CD4-positive, alpha-beta T cell (primary cell): ENCODE data around the gene CTDSPL2. TPM values are rescaled to one million over a fixed set of nuclear protein-coding genes. Genes with fewer than 3 reads are reported as not detected.
A peak's percentile ranks its signal among the peaks of the same experiment; 100 is the strongest.

ENCODE experiments used
- ATAC-seq: fragments of 200-7000 bp; cut with Tn5 transposase; one replicate; pipeline ENCODE4 v1.10.0; 2022; ENCODE audit warnings: mild to moderate bottlenecking; ENCODE audit not compliant: poor library complexity
- CTCF ChIA-PET: fragments of 350-600 bp; sonication (Branson Sonifier 250); formaldehyde crosslinking; loops from one replicate; lab custom pipeline; 2021; ENCODE audit warnings: antibody characterized with exemption, inconsistent platforms; lab: Charles Lee
- POLR2A ChIA-PET: fragments of 350-600 bp; sonication (Branson Sonifier 250); formaldehyde crosslinking; loops from one replicate; lab custom pipeline; 2021; ENCODE audit warnings: antibody characterized with exemption, inconsistent platforms; lab: Charles Lee
- DNase-seq, 14 experiments: peaks; one replicate each; pipeline ENCODE4 v3.0.0-alpha.2; 2013 to 2020; ENCODE audit warnings: mixed read lengths in 2 of 14
- H3K27ac ChIP-seq, 2 donors: one replicate each; pipeline versions ENCODE4 v1.5.1 to v1.7.0; 2013; ENCODE audit warnings: low read length in 2 of 2, low read depth in 1 of 2, mild to moderate bottlenecking in 1 of 2
- H3K27me3 ChIP-seq, 2 experiments: 1 replicate in 1 of 2; 2 replicates in 1 of 2; pipeline versions ENCODE4 v1.6.1 to v1.7.0; 2013; ENCODE audit warnings: low read length in 2 of 2, control low read depth in 1 of 2, mild to moderate bottlenecking in 1 of 2, moderate library complexity in 1 of 2; ENCODE audit not compliant: insufficient read depth in 2 of 2, control insufficient read depth in 1 of 2
- H3K36me3 ChIP-seq: one replicate; pipeline ENCODE4 v1.6.1; 2013; ENCODE audit warnings: low read length, control low read depth; ENCODE audit not compliant: insufficient read depth
- H3K4me1 ChIP-seq: one replicate; pipeline ENCODE4 v1.6.1; 2013; ENCODE audit warnings: low read length, control low read depth; ENCODE audit not compliant: insufficient read depth
- H3K4me3 ChIP-seq: one replicate; pipeline ENCODE4 v1.5.1; 2013; ENCODE audit warnings: mild to moderate bottlenecking, low read length, moderate library complexity
- H3K9me3 ChIP-seq, 2 experiments: 1 replicate in 1 of 2; 2 replicates in 1 of 2; pipeline versions ENCODE4 v1.6.1 to v1.7.0; 2013; ENCODE audit warnings: low read length in 2 of 2, mild to moderate bottlenecking in 2 of 2, control low read depth in 1 of 2, moderate library complexity in 1 of 2; ENCODE audit not compliant: control insufficient read depth in 1 of 2, insufficient read depth in 1 of 2
- H3K27ac Mint-ChIP-seq: one replicate; pipeline ENCODE4 v1.8.0; 2020; ENCODE audit warnings: mixed read lengths
- H3K27me3 Mint-ChIP-seq: one replicate; pipeline ENCODE4 v1.8.0; 2021; ENCODE audit warnings: mixed read lengths
- H3K36me3 Mint-ChIP-seq: one replicate; pipeline ENCODE4 v1.8.0; 2021; ENCODE audit warnings: low read depth, mixed read lengths
- H3K4me1 Mint-ChIP-seq: one replicate; pipeline ENCODE4 v1.8.0; 2021; ENCODE audit warnings: low read depth, mixed read lengths
- H3K4me3 Mint-ChIP-seq: one replicate; pipeline ENCODE4 v1.8.0; 2020; ENCODE audit warnings: mild to moderate bottlenecking, mixed read lengths
- H3K9me3 Mint-ChIP-seq: one replicate; pipeline ENCODE4 v1.8.0; 2020; ENCODE audit warnings: mixed read lengths
- intact Hi-C, 2 experiments: fragments of 100-400 bp; cut with DNase I in 1 of 2; cut with micrococcal nuclease in 1 of 2; formaldehyde crosslinking; loops; one replicate each; pipeline versions ENCODE4 v1.15.1 to v1.9.0; 2023 to 2025; cut with DNase I, micrococcal nuclease
- total RNA-seq, 174 experiments: library from RNA in 2 of 174; stranded (reverse) in 2 of 174; gene quantifications; one replicate each; pipeline ENCODE4 v1.2.3 and lab custom pipeline; 2021 to 2026
- TF ChIP-seq, protein P1 (sequence below): fragments of 200-600 bp; IDR thresholded peaks from one replicate; pipeline ENCODE4 v1.8.0; 2022; ENCODE audit warnings: antibody characterized with exemption, mild to moderate bottlenecking

The CTDSPL2 gene
- total RNA-seq, 2 experiments from 2014 or later, result 106 to 113 TPM

DNA sequence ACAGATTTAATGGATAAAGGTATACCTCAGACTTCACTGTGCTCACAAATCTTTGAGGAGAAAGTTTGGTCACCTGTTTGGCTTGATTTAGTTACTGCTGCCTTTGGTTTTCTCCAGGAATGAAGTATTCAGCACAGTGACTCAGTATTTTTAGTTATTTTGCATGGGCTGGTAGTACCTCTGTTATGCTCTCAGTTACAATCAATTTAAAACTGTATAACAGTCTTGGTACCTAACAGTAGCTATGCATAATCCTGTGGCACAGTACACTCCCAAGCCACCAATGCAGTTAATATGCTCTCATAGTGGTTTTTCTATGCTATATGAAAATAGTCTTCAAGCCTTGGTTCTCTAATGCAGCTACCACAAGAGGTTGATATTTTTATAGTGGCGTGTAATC lies 97.6 kb downstream of the CTDSPL2 start:
- peaks cover 20% of the 10 kb centered on the region for H3K36me3 ChIP-seq
- H3K4me3 Mint-ChIP-seq, result no peak overlapping the region
- no peaks in the 10 kb centered on the region for H3K4me1 ChIP-seq
- DNase-seq (no peak), ATAC-seq (no peak)
- TF ChIP-seq, protein P1, sequence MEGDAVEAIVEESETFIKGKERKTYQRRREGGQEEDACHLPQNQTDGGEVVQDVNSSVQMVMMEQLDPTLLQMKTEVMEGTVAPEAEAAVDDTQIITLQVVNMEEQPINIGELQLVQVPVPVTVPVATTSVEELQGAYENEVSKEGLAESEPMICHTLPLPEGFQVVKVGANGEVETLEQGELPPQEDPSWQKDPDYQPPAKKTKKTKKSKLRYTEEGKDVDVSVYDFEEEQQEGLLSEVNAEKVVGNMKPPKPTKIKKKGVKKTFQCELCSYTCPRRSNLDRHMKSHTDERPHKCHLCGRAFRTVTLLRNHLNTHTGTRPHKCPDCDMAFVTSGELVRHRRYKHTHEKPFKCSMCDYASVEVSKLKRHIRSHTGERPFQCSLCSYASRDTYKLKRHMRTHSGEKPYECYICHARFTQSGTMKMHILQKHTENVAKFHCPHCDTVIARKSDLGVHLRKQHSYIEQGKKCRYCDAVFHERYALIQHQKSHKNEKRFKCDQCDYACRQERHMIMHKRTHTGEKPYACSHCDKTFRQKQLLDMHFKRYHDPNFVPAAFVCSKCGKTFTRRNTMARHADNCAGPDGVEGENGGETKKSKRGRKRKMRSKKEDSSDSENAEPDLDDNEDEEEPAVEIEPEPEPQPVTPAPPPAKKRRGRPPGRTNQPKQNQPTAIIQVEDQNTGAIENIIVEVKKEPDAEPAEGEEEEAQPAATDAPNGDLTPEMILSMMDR, result no peak
- no peak overlapping the region for H3K27ac Mint-ChIP-seq
- no peaks in the 10 kb centered on the region for H3K4me1 Mint-ChIP-seq
- no peaks in the 10 kb centered on the region for H3K9me3 ChIP-seq
- H3K27me3 ChIP-seq, result no peaks in the 10 kb centered on the region
- H3K4me3 ChIP-seq, result no peak overlapping the region
- no peaks in the 10 kb centered on the region for H3K27me3 Mint-ChIP-seq
- H3K27ac ChIP-seq, result no peak overlapping the region
- CTCF ChIA-PET, result no interaction called here
- no peaks in the 10 kb centered on the region for H3K9me3 Mint-ChIP-seq
- POLR2A ChIA-PET, result no interaction called here
- H3K36me3 Mint-ChIP-seq, result peaks cover 46% of the 10 kb centered on the region
- intact Hi-C loops, result no loop called here

DNA sequence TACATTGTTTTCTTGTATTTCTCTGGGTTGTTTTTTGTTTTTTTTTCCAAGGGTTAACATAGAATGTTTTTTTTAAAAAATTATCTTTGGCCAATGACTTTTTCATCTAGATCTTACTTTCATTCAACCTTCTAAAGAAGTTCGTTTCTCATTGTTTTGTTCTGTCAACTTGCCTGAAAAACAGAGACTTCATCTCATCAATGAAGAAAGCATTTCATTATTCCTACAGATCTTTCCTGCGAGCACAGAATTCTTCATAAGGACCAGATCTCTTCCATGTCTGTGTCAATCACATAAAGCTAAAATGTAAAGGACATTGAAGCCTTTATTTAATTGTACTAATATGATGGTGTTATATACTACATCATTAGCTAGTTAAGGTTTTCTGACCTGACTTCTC lies 99.8 kb downstream of the CTDSPL2 start:
- no peak overlapping the region for H3K27ac Mint-ChIP-seq
- TF ChIP-seq, protein P1, result no peak
- H3K4me3 Mint-ChIP-seq, result no peak overlapping the region
- ChIA-PET POLR2A (interaction anchor here (3.5 kb wide), 1 partner anchor 10 kb away, joined by 13 read pairs; the partner anchor contains the start of gene EIF3J), CTCF (interaction anchor here (2.3 kb wide), 1 partner anchor 10 kb away, joined by 7 read pairs; the partner anchor contains the start of gene EIF3J)
- H3K9me3 Mint-ChIP-seq, result no peaks in the 10 kb centered on the region
- Histone ChIP-seq H3K4me3 (no peak overlapping the region), H3K36me3 (peaks cover 8% of the 10 kb centered on the region), H3K27ac (no peak overlapping the region), H3K9me3 (no peaks in the 10 kb centered on the region), H3K4me1 (no peaks in the 10 kb centered on the region), H3K27me3 (no peaks in the 10 kb centered on the region)
- DNase-seq (no peak), ATAC-seq (no peak)
- no peaks in the 10 kb centered on the region for H3K27me3 Mint-ChIP-seq
- peaks cover 5% of the 10 kb centered on the region for H3K4me1 Mint-ChIP-seq
- intact Hi-C loops, result no loop called here
- H3K36me3 Mint-ChIP-seq, result peaks cover 30% of the 10 kb centered on the region

DNA sequence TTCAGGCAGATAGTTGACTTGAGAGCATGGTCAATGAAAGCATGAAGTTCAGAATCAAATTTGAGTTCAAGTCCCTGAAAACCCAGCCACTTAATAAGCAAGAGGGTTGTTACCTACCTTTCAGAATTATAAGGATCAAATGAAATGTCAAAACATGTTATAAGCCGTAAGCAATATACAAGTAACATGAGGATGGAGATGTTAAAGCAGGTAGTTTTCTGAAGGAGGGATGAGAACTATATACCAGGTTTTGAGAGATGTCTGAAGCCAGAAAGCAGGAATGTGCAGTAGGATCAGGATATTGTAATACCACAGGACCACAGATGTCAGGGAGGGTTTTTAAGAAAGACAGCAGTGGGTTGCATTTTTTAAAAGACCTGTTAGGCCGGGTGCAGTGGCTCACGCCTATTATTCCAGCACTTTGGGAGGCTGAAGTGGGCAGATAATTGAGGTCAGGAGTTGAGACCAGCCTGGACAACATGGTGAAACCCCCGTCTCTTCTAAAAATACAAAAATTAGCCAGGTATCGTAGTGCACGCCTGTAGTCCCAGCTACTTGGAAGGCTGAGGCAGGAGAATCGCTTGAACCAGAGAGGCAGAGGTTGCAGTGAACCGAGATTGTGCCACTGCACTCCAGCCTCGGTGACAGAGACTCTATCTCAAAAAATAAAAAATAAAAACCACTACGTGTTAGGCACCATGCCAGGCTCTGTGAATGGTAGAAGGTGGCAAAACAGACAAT lies 102.6 kb downstream of the CTDSPL2 start:
- no peak overlapping the region for H3K4me3 Mint-ChIP-seq
- ChIA-PET CTCF (interaction anchor here (1.6 kb wide), 1 partner anchor 49 kb away, joined by 3 read pairs; no protein-coding TSS in a partner anchor), POLR2A (interaction anchor here (0.8 to 3.5 kb wide), 2 partner anchors 7 to 103 kb away, joined by 3 to 13 read pairs; partner anchors contain the start of genes CTDSPL2 and EIF3J)

More for the DNA sequence above, 102.6 kb downstream of the CTDSPL2 start:
- Histone ChIP-seq H3K27me3 (no peaks in the 10 kb centered on the region), H3K4me3 (no peak overlapping the region), H3K27ac (no peak overlapping the region), H3K36me3 (no peaks in the 10 kb centered on the region), H3K4me1 (peaks cover 6% of the 10 kb centered on the region), H3K9me3 (no peaks in the 10 kb centered on the region)
- intact Hi-C loops, result no loop called here
- Mint-ChIP-seq H3K36me3 (peaks cover 7% of the 10 kb centered on the region), H3K4me1 (peaks cover 19% of the 10 kb centered on the region), H3K27me3 (no peaks in the 10 kb centered on the region), H3K27ac (peak overlapping the region; percentile 6), H3K9me3 (no peaks in the 10 kb centered on the region)
- TF ChIP-seq, protein P1, result no peak
- DNase-seq (no peak), ATAC-seq (no peak)
